Activated CD4-positive, alpha-beta T cell treated with anti-CD3 and anti-CD28 coated beads, Interleukin-2, amount 50 U/mL, for 1 hour (primary cell): ENCODE data around the gene RAVER2.

Source experiments
- DNase-seq: peaks from one replicate; pipeline ENCODE4 v3.0.0-alpha.2; 2020

The RAVER2 gene

DNA sequence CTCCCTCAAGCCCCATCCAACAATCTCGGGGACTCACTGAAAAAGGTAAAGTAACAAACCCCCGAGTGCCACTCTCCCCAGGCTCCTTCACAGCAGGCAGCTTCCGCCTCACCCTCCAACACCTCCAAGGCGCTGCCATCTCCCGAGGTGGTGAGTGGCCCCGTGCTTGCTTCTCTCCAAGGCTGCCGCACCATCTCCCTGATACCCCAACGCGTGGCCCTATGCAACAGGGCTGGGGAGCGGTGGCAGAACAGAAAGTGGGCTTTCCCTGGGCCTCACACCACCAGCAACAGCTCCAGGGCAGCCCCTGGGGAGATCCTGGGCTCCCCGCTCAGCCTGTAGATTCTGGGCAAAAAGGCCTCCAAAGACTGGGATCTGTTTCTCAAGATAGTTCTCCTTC lies 105.1 kb downstream of the RAVER2 start:
- no peak for DNase-seq

DNA sequence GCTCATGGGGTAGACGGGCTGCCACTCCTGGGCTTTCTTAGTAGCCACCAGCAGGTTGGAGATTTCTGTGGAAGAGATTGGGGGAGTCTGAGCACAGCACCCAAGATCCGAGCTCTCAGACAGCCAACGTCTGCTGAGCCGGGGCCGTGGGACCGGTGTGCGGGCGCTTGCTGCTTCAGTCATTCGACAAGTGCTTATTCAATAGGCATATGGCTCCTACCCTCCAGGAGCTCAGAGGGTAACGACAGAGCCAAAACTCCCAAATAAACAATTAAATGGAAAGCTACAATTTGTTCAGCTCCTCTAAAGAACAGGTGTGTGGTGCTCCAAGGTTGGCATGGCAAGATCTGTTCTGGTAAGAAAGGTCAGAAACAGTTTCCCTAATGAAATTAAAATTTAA lies 106.0 kb downstream of the RAVER2 start:
- no peak for DNase-seq

- DNase-seq: no peak
Measured at GRCh38 chr1:64851664-64852063, 106.8 kb downstream of the RAVER2 start.

DNA sequence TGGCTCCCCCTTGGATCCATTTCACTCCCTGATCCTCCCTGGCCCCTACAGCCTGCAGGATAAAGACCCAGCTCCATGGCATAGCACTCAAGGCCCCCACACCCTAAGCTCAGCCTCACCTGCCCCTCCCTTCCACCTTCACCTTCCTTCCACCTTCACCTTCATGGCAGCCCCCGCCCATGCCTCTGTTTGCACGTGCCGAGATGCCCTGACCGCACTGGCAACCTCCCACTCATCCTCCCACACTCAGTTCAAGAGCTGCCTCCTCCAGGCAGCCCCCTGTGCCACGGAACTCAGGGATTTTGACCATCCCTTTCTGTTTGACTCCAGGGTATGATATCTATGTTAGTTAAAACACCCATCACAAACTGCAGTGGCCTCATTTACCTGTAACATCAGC lies 109.8 kb downstream of the RAVER2 start:
- no peak for DNase-seq

- DNase-seq: no peak
Measured at GRCh38 chr1:64855557-64855956, 110.7 kb downstream of the RAVER2 start.

GRCh38 chr1:64856553-64856952 lies 111.7 kb downstream of the RAVER2 start:
- no peak for DNase-seq

- DNase-seq: no peak
Measured at GRCh38 chr1:64857347-64857746, 112.5 kb downstream of the RAVER2 start.

GRCh38 chr1:64861611-64862010 lies 116.7 kb downstream of the RAVER2 start:
- DNase-seq: no peak

- peak; percentile 22 for DNase-seq
Measured at GRCh38 chr1:64864018-64864940, 119.4 kb downstream of the RAVER2 start.

- no peak for DNase-seq
Measured at GRCh38 chr1:64865105-64865757, 120.4 kb downstream of the RAVER2 start.

GRCh38 chr1:64866689-64867088 lies 121.8 kb downstream of the RAVER2 start:
- DNase-seq: no peak

- no peak for DNase-seq
Measured at GRCh38 chr1:64867266-64867665, 122.4 kb downstream of the RAVER2 start.

GRCh38 chr1:64871256-64871655 lies 126.4 kb downstream of the RAVER2 start:
- no peak for DNase-seq

GRCh38 chr1:64872067-64872466 lies 127.2 kb downstream of the RAVER2 start:
- no peak for DNase-seq

- DNase-seq: no peak
Measured at GRCh38 chr1:64873576-64873975, 128.7 kb downstream of the RAVER2 start.

- DNase-seq: no peak
Measured at GRCh38 chr1:64874666-64875065, 129.8 kb downstream of the RAVER2 start.

- no peak for DNase-seq
Measured at GRCh38 chr1:64875101-64875500, 130.2 kb downstream of the RAVER2 start.

DNA sequence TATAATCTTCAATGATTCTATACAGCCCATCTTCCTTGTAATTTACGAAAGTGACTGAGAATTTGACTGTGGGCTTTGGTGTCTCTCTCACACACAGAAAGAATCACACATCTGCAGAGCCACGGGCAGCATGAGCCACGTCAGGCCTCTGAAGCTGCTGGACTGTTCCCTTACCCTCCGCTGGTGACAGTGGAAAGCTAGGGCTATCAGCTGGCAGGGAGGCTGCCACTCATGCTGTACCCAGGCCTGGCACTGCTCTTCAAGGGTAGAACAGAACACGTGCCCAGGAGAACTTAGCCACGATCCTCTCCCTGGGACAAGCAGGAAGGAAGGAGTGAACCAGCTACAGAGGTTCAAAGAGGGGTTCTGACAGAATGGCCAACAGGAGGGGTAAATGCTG lies 130.7 kb downstream of the RAVER2 start:
- DNase-seq: no peak

- no peak for DNase-seq
Measured at GRCh38 chr1:64877151-64877550, 132.3 kb downstream of the RAVER2 start.

DNA sequence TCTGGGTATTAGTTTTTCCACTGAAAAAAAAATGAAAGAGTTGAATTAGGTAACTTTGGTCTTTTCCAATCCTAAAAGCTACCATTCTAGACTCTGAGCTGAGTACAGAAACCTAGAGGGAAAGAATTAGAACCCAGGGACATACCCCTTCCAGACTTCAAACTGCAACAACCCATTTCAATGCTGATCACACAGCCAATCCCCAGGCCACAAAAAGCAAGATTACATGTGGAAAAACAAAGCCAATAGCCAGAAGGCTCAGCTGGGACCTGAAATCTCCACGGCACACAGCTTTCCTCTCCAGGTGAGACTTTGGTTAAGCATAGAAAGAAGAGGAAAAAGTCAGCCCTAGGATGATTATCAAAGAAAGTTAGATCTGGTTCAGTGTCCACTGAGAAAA lies 132.7 kb downstream of the RAVER2 start:
- DNase-seq: no peak

DNA sequence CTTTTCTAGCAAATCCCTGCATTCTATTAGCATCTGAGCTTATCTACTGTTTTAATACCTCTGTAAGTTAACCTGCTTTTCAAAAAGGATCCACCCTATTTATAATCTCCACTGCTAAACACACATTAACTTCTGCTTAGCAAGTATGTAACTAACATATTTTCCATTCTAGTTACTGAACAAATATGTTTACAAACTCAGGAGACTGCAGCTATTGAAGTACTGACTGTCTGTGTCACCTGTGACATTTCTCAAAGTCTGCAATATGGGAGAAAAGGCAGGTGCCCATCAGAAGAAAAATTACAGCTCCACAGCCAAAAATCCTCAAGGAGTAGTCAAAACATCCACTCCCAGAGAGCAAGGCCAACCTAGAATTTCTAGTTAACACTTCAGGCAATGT lies 133.2 kb downstream of the RAVER2 start:
- no peak for DNase-seq

DNA sequence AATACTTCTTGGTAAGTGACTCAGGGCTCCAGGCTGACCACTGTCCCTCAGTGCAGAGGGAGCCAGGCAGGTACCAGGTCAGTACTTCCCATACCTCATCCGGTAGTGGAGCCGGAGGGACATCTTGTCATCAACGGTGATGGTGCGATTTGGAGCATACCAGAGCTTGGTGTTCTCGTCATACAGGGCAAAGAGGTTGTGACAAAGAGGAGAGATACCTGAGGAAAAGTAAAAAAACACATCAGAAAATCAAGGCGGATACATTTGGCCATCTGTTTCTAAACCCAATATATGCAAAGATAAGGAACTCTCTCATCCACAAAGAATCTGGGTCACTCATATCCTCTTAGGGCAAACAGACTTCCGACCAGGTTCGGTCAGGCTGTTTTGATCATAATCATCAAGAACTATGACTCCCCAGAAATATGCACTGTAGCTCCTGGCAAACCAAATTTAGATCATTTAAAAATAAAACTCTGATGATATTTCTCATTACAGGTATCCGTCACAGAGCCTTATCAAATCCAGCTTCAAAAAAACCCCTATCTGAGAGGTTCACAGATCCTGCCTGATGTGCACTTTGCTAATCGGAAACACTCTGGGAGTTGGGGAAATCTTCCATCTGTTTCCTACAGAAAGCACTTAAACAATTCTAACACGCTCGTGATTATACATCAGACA lies 134.2 kb downstream of the RAVER2 start:
- DNase-seq: no peak

DNA sequence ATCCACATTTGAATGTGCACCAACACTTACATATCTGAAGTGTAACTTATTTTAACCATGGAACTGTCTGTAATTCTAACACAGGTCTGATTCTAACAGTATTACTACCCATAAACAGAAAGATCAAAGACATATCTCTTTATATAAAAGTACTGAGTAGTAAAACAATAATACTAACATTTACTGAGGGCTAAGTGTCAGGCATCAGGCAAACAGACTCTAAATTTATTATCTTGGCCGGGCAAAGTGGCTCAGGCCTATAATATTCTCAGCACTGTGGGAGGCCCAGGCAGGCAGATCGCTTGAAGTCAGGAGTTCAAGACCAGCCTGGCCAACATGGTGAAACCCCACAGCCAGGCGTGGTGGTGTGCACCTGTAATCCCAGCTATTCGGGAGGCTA lies 135.6 kb downstream of the RAVER2 start:
- DNase-seq: no peak

DNA sequence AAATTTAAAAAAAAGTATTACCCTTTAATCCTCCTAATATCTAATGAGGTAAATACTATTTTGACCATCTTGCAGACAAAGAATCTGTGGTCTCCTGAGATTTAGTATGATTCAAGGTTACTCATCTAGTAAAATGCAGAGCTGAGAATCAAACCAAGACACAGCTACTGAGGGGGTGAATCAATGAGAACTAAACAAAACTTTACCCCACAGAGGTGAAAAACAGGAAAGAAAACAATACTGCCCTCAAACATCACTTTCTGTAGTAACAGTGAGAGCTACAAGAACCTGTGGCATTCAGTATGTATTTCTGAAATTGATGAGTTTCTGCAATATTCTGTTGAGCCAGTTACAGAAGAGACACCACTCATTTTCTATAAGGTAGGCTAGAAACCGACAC lies 136.4 kb downstream of the RAVER2 start:
- DNase-seq: no peak
